HS-5 (cell line): ENCODE measurements around the gene CBLB.
"Not testable (repeated sequence)": the region's sequence is repeated elsewhere in the genome, so short reads cannot be mapped to it uniquely, and the experiment has no call there.

Experiments
- DNase-seq: peaks from one replicate; pipeline ENCODE4 v3.0.0-alpha.2; 2012; ENCODE audit warnings: low read depth

Gene CBLB

GRCh38 chr3:105785803-105786202 is 83.0 kb downstream of the CBLB start:
- DNase-seq: no peak

DNA sequence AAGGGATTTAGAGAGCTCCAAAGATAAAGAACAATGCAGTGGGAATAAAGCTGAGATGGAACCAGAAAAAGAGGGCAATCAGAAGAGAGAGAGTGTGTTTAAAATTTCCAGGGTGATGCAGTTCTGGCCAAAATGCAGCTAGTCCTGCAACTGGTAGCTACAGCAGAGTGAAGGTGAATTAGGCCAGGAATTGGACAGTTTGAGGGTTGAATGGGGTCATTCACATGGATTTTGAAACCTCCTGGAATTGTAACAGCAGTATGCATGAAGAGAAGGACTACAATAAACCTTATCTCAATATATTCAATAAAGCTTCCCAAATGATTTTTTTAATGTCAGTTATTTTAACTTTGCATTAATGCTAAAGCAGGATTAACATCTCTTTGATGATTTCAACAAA is 85.2 kb downstream of the CBLB start:
- no peak for DNase-seq

- no peak for DNase-seq
These were observed 86.9 kb downstream of the CBLB start for GRCh38 chr3:105781871-105782270.

DNA sequence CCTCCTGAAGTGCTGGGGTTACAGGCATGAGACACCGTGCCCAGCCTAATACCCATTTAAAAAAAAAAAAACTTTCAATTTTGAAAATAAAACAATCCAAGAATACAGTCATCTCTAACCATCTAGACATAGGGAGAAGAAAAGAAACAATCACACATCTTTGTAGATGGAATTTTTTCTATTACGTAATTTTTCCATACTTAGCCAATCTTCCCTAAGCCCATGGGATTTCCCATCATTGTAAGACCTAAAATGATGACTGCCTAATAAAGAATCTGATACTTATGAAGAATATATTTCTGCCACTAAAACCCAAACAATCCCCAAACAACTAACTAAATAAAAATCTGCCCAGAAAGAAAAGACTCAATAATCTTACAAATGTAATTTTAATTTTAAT is 88.7 kb downstream of the CBLB start:
- no peak for DNase-seq

DNA sequence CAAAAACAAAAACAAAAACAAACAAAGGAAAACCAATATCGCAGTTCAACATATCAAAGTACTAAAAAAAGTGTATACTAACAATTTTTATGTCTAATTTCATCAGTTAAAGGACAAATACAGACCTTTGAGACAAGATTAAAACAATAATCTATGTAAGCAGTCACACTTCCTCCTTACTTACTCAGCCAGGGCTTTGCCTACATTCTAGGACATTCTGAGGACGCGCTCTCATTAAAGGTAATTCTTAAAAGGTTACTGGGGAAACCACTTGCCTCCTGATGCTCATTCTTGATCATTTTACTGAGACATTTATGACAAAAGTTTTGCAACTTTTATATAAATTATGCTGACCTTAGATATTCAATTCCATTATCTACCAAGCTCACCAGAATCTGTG is 93.4 kb downstream of the CBLB start:
- no peak for DNase-seq

- no peak for DNase-seq
These were observed 94.2 kb downstream of the CBLB start for GRCh38 chr3:105774444-105775180.

- no peak for DNase-seq
These were observed 95.5 kb downstream of the CBLB start for GRCh38 chr3:105773291-105773690.

GRCh38 chr3:105772635-105773034 is 96.2 kb downstream of the CBLB start:
- DNase-seq: no peak

- DNase-seq: no peak
These were observed 97.4 kb downstream of the CBLB start for GRCh38 chr3:105771392-105771791.

GRCh38 chr3:105770410-105770809 is 98.4 kb downstream of the CBLB start:
- DNase-seq: no peak

- DNase-seq: no peak
These were observed 101.0 kb downstream of the CBLB start for GRCh38 chr3:105767776-105768175.

GRCh38 chr3:105767216-105767615 is 101.6 kb downstream of the CBLB start:
- DNase-seq: no peak

DNA sequence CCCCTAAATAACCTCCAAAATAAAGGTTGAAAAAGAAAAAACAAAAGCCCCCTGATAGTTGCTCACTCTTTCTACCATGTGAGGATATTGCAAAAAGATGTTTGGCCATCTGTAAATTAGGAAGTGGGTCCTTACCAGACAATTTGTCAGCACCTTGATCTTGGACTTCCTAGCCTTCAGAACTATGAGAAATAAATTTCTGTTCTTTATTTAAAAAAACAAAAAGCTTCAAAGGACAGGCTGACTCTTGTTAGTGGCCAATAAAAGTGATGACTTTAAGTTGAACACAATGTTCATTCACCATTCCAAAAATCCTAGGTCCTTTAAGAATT is 103.5 kb downstream of the CBLB start:
- no peak for DNase-seq

- no peak for DNase-seq
These were observed 104.2 kb downstream of the CBLB start for GRCh38 chr3:105764378-105765307.

DNA sequence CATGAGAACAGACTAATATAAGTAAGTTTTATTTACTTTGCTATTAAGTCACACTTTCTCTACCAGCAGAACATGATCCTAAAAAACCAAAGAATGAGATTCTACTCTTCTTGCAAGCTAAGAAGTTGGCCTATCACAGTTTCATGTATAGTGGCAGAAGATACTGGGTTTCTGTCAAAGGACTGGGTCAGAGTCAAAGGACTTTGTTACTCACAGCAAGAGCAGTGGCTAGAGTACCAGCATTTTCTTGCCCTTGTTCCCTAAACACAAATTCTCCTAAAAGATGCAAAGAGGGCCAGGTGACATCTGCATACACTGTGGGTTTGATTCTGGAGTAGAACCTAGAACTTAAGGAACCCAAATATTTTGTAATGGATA is 105.2 kb downstream of the CBLB start:
- DNase-seq: no peak

GRCh38 chr3:105762749-105763658 is 105.8 kb downstream of the CBLB start:
- DNase-seq: no peak

DNA sequence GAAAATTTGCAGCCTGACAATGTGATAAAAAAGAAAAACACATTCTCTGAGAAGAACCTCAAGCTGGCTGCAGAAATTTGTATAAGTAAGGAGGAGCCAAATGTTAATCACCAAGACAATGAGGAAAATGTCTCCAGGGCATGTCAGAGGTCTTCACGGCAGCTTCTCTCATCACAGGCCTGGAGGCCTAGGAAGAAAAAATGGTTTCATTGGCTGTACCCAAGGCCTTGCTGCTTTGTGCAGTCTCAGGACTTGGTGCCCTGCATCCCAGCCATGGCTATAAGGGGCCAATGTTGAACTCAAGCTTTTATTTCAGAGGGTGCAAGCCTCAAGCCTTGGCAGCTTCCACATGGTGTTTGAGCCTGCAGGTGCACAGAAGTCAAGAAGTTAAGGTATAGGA is 106.6 kb downstream of the CBLB start:
- DNase-seq: not testable (repeated sequence)

- DNase-seq: no peak
These were observed 109.3 kb downstream of the CBLB start for GRCh38 chr3:105759442-105760078.

DNA sequence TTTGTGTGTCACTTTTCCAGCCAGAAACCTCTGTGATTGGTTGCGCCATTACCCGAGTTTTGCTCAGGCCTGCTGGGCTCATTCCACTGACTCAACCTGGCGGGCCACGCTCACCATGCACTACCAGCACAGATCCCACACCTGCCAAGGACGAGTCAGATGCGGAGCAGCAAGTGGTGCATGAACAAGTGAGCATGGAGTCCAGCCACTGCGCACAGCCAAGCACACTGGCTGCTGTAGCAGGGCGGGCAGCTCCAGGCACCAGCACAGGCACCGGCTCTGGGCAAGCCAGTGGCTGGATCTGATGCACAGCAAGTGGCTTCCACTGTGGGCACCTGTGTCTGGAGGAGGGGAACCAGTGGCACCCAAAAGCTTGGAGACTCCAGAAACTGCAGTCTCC is 110.4 kb downstream of the CBLB start:
- no peak for DNase-seq

GRCh38 chr3:105755121-105755886 is 113.5 kb downstream of the CBLB start:
- DNase-seq: no peak

DNA sequence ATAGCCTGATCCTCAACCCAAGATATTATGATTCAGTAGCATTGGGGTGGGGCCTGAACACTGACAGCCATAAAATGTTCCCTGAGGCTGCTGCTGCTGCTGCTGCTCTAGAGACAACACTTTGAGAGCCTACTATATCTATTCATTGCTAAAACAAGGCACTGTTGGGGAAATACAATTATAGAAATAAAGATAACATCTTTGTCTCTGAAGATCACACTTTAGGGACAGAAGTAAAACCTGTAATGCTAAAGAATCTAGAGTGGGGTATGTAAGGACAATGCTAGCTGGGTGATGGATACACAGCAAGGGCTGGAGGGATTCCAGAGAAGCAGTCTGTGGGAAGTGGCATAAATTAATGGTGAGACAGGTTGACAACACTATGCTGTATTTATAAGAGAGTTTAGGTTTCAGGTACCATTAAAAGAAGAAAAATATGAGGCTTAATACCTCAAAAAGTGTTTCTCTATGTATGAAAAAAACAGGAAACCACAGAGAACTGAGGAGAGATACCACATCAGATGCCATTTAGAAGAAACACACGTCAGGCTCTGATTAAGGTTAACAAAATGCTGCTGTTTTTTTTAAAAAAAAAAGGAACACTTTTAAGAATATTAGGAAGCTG is 115.9 kb downstream of the CBLB start:
- no peak for DNase-seq
